ENCODE measurements around the gene TRAPPC2L. TPM values are rescaled to one million over a fixed set of nuclear protein-coding genes. Genes with fewer than 3 reads are reported as not detected.
A peak's percentile ranks its signal among the peaks of the same experiment; 100 is the strongest.

Gene TRAPPC2L
- polyA plus RNA-seq, 3 donors, result 38.8 to 89.3 (median 82.4) TPM

DNA sequence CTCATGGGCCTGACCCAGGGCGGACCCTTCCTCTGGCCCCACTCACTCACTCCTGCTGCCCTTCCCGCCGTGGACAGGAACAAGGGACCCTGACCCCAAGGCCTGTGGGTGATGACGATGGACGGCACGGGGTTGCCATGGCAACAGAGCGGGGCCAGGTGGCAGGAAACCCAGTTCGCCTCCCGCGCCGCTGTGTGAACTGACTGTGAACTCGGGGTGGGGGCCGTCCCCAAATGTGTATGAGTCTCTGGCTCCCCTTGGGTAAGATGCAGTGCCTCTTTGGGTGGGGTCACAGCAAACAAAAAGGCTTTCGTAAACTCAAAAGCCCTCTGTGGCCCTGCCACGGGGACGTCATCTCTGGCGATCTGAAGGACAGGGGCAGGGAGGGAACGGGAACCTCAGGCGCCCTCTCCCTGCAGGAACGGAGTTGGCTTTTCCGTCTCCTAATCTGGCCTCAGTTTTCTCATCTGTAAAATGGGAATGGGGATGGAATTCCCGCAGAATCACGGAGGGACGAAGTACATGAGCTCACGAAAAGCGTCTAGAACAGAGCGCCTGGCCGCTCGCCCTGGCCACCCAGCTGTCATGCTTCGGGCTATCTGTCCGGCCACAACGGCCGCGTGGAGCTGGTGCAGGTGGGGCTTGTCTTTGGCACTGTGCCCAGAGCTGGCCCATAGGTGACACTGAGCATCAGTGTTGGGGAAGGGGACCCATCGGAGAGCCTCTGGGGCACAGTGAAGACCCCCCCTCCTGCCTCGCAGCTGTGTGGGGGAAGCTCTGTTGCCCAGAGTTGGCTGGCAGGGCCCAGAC lies 54.4 kb downstream of the TRAPPC2L start:
- peaks cover 0 to 4% of the 10 kb centered on the region in 2 donors for H3K4me1 ChIP-seq (ENCODE audit: control insufficient read depth in 1 of 2, insufficient read depth in 2 of 2, low read length in 2 of 2)
- H3K9me3 ChIP-seq (replicated peaks in 1 of 2; ENCODE audit: control insufficient read depth in 1 of 2, insufficient read depth in 1 of 2, low read length in 2 of 2), result peaks cover 0 to 9% of the 10 kb centered on the region in 2 donors
- H3K4me3 Mint-ChIP-seq, result no peak overlapping the region
- H3K4me3 ChIP-seq (replicated peaks in 1 of 3; ENCODE audit: low read depth in 2 of 3, low read length in 3 of 3), result no peak overlapping the region
- H2AFZ ChIP-seq (ENCODE audit: insufficient read depth, low read depth, low read length, poor library complexity, severe bottlenecking), result no peak overlapping the region
- no peaks in the 10 kb centered on the region for H3K27me3 ChIP-seq (ENCODE audit: control insufficient read depth in 2 of 2, insufficient read depth in 2 of 2, low read length in 2 of 2)
- DNase-seq, result no peak
- peaks cover 18 to 41% of the 10 kb centered on the region in 2 donors for H3K36me3 Mint-ChIP-seq
- H3K27ac Mint-ChIP-seq, result peak overlapping the region in 1 of 7 donors; percentile 70
- H3K9me3 Mint-ChIP-seq, result peaks cover 0 to 6% (median 2%) of the 10 kb centered on the region in 7 donors
- H3K36me3 ChIP-seq (replicated peaks in 1 of 2; ENCODE audit: control insufficient read depth in 1 of 2, insufficient read depth in 2 of 2, low read length in 2 of 2), result peaks cover 13 to 44% of the 10 kb centered on the region in 2 donors
- 92% methylated on average over 30 of the region's 36 CpGs for WGBS (ENCODE audit: insufficient coverage)
- peaks cover 99% of the 10 kb centered on the region for H4K20me1 ChIP-seq (ENCODE audit: insufficient read depth, low read length)
- H3K27me3 Mint-ChIP-seq (ENCODE audit: low read depth in 3 of 3), result no peaks in the 10 kb centered on the region
- no peak overlapping the region for H3K9ac ChIP-seq (ENCODE audit: insufficient read depth, low read length, poor library complexity, severe bottlenecking)
- H3K4me1 Mint-ChIP-seq, result peaks cover under 1% of the 10 kb centered on the region
- no peak overlapping the region for H3K4me2 ChIP-seq (replicated peaks; ENCODE audit: extremely low read depth, low read length, poor library complexity, severe bottlenecking)
- intact Hi-C loops (cut with micrococcal nuclease), result no loop called here
- TF ChIP-seq, protein P1, sequence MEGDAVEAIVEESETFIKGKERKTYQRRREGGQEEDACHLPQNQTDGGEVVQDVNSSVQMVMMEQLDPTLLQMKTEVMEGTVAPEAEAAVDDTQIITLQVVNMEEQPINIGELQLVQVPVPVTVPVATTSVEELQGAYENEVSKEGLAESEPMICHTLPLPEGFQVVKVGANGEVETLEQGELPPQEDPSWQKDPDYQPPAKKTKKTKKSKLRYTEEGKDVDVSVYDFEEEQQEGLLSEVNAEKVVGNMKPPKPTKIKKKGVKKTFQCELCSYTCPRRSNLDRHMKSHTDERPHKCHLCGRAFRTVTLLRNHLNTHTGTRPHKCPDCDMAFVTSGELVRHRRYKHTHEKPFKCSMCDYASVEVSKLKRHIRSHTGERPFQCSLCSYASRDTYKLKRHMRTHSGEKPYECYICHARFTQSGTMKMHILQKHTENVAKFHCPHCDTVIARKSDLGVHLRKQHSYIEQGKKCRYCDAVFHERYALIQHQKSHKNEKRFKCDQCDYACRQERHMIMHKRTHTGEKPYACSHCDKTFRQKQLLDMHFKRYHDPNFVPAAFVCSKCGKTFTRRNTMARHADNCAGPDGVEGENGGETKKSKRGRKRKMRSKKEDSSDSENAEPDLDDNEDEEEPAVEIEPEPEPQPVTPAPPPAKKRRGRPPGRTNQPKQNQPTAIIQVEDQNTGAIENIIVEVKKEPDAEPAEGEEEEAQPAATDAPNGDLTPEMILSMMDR (IDR thresholded peaks at IDR 0.05), result no peak
- H3K79me2 ChIP-seq (ENCODE audit: insufficient read depth, low read length), result peaks cover 69% of the 10 kb centered on the region
- H3K27ac ChIP-seq (ENCODE audit: low read depth in 1 of 2, low read length in 2 of 2), result no peak overlapping the region

DNA sequence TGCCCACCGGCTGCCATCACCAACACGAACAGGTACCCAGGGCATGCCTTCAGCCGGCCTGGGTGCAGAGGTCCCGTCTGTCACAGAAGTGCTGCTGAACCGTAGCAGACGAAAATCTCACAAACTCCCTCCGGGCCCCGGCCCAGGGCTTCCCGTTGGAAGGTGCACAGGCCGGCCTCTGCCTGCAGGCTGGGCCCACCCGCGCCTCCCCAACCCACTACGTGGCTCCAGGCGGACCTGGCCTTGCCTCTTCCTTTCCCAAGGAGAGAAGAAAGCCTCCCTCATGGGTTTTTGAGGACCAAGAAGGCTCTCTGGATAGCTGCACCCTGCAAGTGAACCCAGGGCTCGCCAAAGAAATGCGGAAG lies 55.0 kb downstream of the TRAPPC2L start:
- intact Hi-C loops (cut with micrococcal nuclease), result no loop called here

More for the DNA sequence above, 55.0 kb downstream of the TRAPPC2L start:
- Mint-ChIP-seq H3K36me3 (peaks cover 19 to 47% of the 10 kb centered on the region in 2 donors), H3K4me3 (no peak overlapping the region), H3K27me3 (ENCODE audit: low read depth in 3 of 3) (peaks cover 0 to 1% (median 1%) of the 10 kb centered on the region in 3 donors), H3K4me1 (no peaks in the 10 kb centered on the region), H3K9me3 (peaks cover 0 to 7% (median 2%) of the 10 kb centered on the region in 7 donors), H3K27ac (no peak overlapping the region)
- Histone ChIP-seq H3K9me3 (replicated peaks in 1 of 2; ENCODE audit: control insufficient read depth in 1 of 2, insufficient read depth in 1 of 2, low read length in 2 of 2) (peaks cover 0 to 9% of the 10 kb centered on the region in 2 donors), H3K4me2 (replicated peaks; ENCODE audit: extremely low read depth, low read length, poor library complexity, severe bottlenecking) (no peak overlapping the region), H3K27me3 (ENCODE audit: control insufficient read depth in 2 of 2, insufficient read depth in 2 of 2, low read length in 2 of 2) (no peaks in the 10 kb centered on the region), H3K79me2 (ENCODE audit: insufficient read depth, low read length) (peaks cover 64% of the 10 kb centered on the region), H4K20me1 (ENCODE audit: insufficient read depth, low read length) (peaks cover 99% of the 10 kb centered on the region), H2AFZ (ENCODE audit: insufficient read depth, low read depth, low read length, poor library complexity, severe bottlenecking) (no peak overlapping the region), H3K36me3 (replicated peaks in 1 of 2; ENCODE audit: control insufficient read depth in 1 of 2, insufficient read depth in 2 of 2, low read length in 2 of 2) (peaks cover 14 to 44% of the 10 kb centered on the region in 2 donors), H3K27ac (ENCODE audit: low read depth in 1 of 2, low read length in 2 of 2) (no peak overlapping the region), H3K4me1 (ENCODE audit: control insufficient read depth in 1 of 2, insufficient read depth in 2 of 2, low read length in 2 of 2) (no peaks in the 10 kb centered on the region), H3K4me3 (replicated peaks in 1 of 3; ENCODE audit: low read depth in 2 of 3, low read length in 3 of 3) (no peak overlapping the region), H3K9ac (ENCODE audit: insufficient read depth, low read length, poor library complexity, severe bottlenecking) (no peak overlapping the region)
- TF ChIP-seq, protein P1 (IDR thresholded peaks at IDR 0.05), result no peak
- no peak for DNase-seq
- 98% methylated on average over 13 of the region's 16 CpGs for whole genome bisulfite sequencing (ENCODE audit: insufficient coverage)

Other genes starting within 250 kb of the TRAPPC2L start
- gene IL17C, start 218.6 kb upstream of the TRAPPC2L start, polyA plus RNA-seq, result under 1 TPM in 1 of 3 donors, not detected in 2; 0.08 TPM
- 1,000 to 10,000 TPM; 1,168 to 2,376 (median 2,092) TPM for gene CYBA, start 206.1 kb upstream of the TRAPPC2L start, polyA plus RNA-seq
- 10 to 100 TPM in 2 of 3 donors, 1 to 10 TPM in 1; 9.0 to 17.9 (median 12.2) TPM for gene MVD, start 194.0 kb upstream of the TRAPPC2L start, polyA plus RNA-seq
- gene SNAI3, start 170.6 kb upstream of the TRAPPC2L start, polyA plus RNA-seq, result 1 to 10 TPM; 4.2 to 6.4 (median 5.3) TPM
- 100 to 1,000 TPM in 2 of 3 donors, 10 to 100 TPM in 1; 99.3 to 255 (median 120) TPM for gene RNF166, start 150.7 kb upstream of the TRAPPC2L start, polyA plus RNA-seq
- 10 to 100 TPM in 1 of 3 donors, 1 to 10 TPM in 2; 5.9 to 10.3 (median 7.5) TPM for gene CTU2, start 150.6 kb upstream of the TRAPPC2L start, polyA plus RNA-seq
- gene PIEZO1, start 71.9 kb upstream of the TRAPPC2L start, polyA plus RNA-seq, result 100 to 1,000 TPM in 1 of 3 donors, 10 to 100 TPM in 2; 10.2 to 405 (median 15.0) TPM
- under 1 TPM; 0.07 to 0.24 (median 0.16) TPM for gene CDT1, start 53.3 kb upstream of the TRAPPC2L start, polyA plus RNA-seq
- 100 to 1,000 TPM; 123 to 307 (median 233) TPM for gene APRT, start 45.2 kb upstream of the TRAPPC2L start, polyA plus RNA-seq
- gene GALNS, start 180 bp upstream of the TRAPPC2L start, polyA plus RNA-seq, result 10 to 100 TPM; 20.2 to 34.4 (median 32.2) TPM
- under 1 TPM in 1 of 3 donors, not detected in 2; 0.39 TPM for gene PABPN1L, start 9.5 kb downstream of the TRAPPC2L start, polyA plus RNA-seq
- gene CBFA2T3, start 120.1 kb downstream of the TRAPPC2L start, polyA plus RNA-seq, result 10 to 100 TPM in 1 of 3 donors, 1 to 10 TPM in 2; 5.3 to 32.2 (median 6.2) TPM
- gene ACSF3, start 236.7 kb downstream of the TRAPPC2L start, polyA plus RNA-seq, result 10 to 100 TPM; 23.5 to 26.7 (median 26.4) TPM